Gastrocnemius medialis (tissue), 4 donors: Measurements from ENCODE around the gene OVOL1. TPM values are rescaled to one million over a fixed set of nuclear protein-coding genes. Genes with fewer than 3 reads are reported as not detected.
A peak's percentile ranks its signal among the peaks of the same experiment; 100 is the strongest.

Experiments used
- ATAC-seq, 2 donors: fragments of 150-250 bp; one replicate each; pipeline ENCODE4 v1.9.1; 2016
- DNase-seq, 2 donors: peaks; one replicate each; pipeline ENCODE4 v3.0.0-alpha.2; 2019
- H3K27ac ChIP-seq, 4 donors: fragments of 200-600 bp; sonication (generic); 1 replicate in 1 of 4; 2 replicates in 3 of 4; pipeline ENCODE4 v1.5.1; 2016 to 2018; ENCODE audit warnings: mild to moderate bottlenecking in 2 of 4, moderate library complexity in 1 of 4
- H3K27me3 ChIP-seq, 3 donors: fragments of 200-600 bp; sonication (generic) in 2 of 3; 1 replicate in 1 of 3; 2 replicates in 2 of 3; pipeline versions ENCODE4 v1.5.1 to v1.6.0; 2016 to 2019; ENCODE audit warnings: mild to moderate bottlenecking in 1 of 3, moderate library complexity in 1 of 3
- H3K36me3 ChIP-seq, 2 donors: fragments of 200-600 bp; sonication (generic) in 1 of 2; one replicate each; pipeline ENCODE4 v1.5.1; 2017 to 2018
- H3K4me1 ChIP-seq, 2 donors: fragments of 200-600 bp; sonication (generic) in 1 of 2; one replicate each; pipeline ENCODE4 v1.5.1; 2016 to 2017; ENCODE audit warnings: mild to moderate bottlenecking in 2 of 2
- H3K4me3 ChIP-seq, 4 donors: fragments of 200-600 bp; sonication (generic) in 3 of 4; 1 replicate in 1 of 4; 2 replicates in 3 of 4; pipeline ENCODE4 v1.5.1; 2016 to 2019; ENCODE audit warnings: mild to moderate bottlenecking in 2 of 4
- H3K9me3 ChIP-seq, 3 donors: fragments of 200-600 bp; sonication (generic) in 2 of 3; 1 replicate in 1 of 3; 2 replicates in 2 of 3; pipeline ENCODE4 v1.5.1; 2016 to 2019
- CTCF ChIP-seq, 5 experiments: fragments of 450-650 bp in 3 of 5; fragments of 200-600 bp in 2 of 5; sonication (generic) in 2 of 5; IDR thresholded peaks in 4 of 5; conservative IDR thresholded peaks in 1 of 5; 1 replicate in 4 of 5; 2 replicates in 1 of 5; pipeline ENCODE4 v1.5.1; 2016 to 2019; ENCODE audit warnings: antibody characterized with exemption in 5 of 5, mild to moderate bottlenecking in 3 of 5, moderate library complexity in 3 of 5
- POLR2A ChIP-seq, 2 donors: fragments of 450-650 bp; IDR thresholded peaks; one replicate each; pipeline ENCODE4 v1.6.1; 2017; ENCODE audit warnings: antibody characterized with exemption in 2 of 2, mild to moderate bottlenecking in 2 of 2, moderate library complexity in 2 of 2
- in situ Hi-C, 4 donors: fragments of 200-750 bp; cut with MboI; loops; one replicate each; pipeline versions ENCODE4 v1.15.0 to v1.8.0; 2017; ENCODE audit warnings: low sequenced_read_pairs in 4 of 4
- intact Hi-C: fragments of 100-400 bp; cut with DNase I; formaldehyde crosslinking; loops from one replicate; pipeline ENCODE4 v1.15.1; 2023; ENCODE audit warnings: low total_unique reads
- total RNA-seq, 4 donors: library from RNA; depleted of rRNA; stranded (reverse); fragments of >200 nt; gene quantifications; one replicate each; pipeline versions ENCODE4 v1.1.0 to v1.2.3, GENCODE V29; 2016

OVOL1 gene
- total RNA-seq, 4 donors from 2014 or later: 0.15 TPM; not detected in 3

- Histone ChIP-seq H3K9me3 (no peaks in the 10 kb centered on the region), H3K4me3 (no peak overlapping the region), H3K36me3 (peaks cover 0 to 21% of the 10 kb centered on the region in 2 donors), H3K27ac (no peak overlapping the region), H3K4me1 (peaks cover 0 to 8% of the 10 kb centered on the region in 2 donors), H3K27me3 (no peaks in the 10 kb centered on the region)
- no peak for TF ChIP-seq POLR2A (IDR thresholded peaks at IDR 0.05)
- TF ChIP-seq CTCF (IDR thresholded peaks at IDR 0.05 in 4 of 5, conservative IDR thresholded peaks at IDR 0.05 in 1 of 5): no peak
- intact Hi-C loops (no loop called here), in situ Hi-C loops (loop anchor here in 1 of 4 donors (5.0 kb wide), 1 partner anchor 43 kb away; no protein-coding TSS in a partner anchor)
- DNase-seq (no peak), ATAC-seq (no peak)
These were observed 13.0 kb upstream of the OVOL1 start for GRCh38 chr11:65773784-65774411.

- Histone ChIP-seq H3K36me3 (peaks cover 0 to 29% of the 10 kb centered on the region in 2 donors), H3K9me3 (no peaks in the 10 kb centered on the region), H3K27me3 (no peaks in the 10 kb centered on the region), H3K27ac (peak overlapping the region; percentile 8 to 64 (median 38)), H3K4me1 (peaks cover 8 to 9% of the 10 kb centered on the region in 2 donors), H3K4me3 (no peak overlapping the region)
- in situ Hi-C loops (loop anchor here in 1 of 4 donors (5.0 kb wide), 1 partner anchor 43 kb away; no protein-coding TSS in a partner anchor), intact Hi-C loops (no loop called here)
- no peak for TF ChIP-seq POLR2A (IDR thresholded peaks at IDR 0.05)
- TF ChIP-seq CTCF (IDR thresholded peaks at IDR 0.05 in 4 of 5, conservative IDR thresholded peaks at IDR 0.05 in 1 of 5): no peak
- no peak for DNase-seq
- ATAC-seq: no peak
These were observed 12.1 kb upstream of the OVOL1 start for GRCh38 chr11:65774525-65775306.

- Histone ChIP-seq H3K4me3 (no peak overlapping the region), H3K27ac (peak overlapping the region; percentile 32 to 67 (median 53))
- peak in 1 of 2 donors; percentile 73 for DNase-seq
These were observed 10.7 kb upstream of the OVOL1 start for GRCh38 chr11:65776196-65776595.

GRCh38 chr11:65776710-65777141 is 10.1 kb upstream of the OVOL1 start:
- no peak overlapping the region for H3K4me3 ChIP-seq
- peaks cover 0 to 29% of the 10 kb centered on the region in 2 donors for H3K36me3 ChIP-seq
- in situ Hi-C loops (no loop called here), intact Hi-C loops (no loop called here)
- no peaks in the 10 kb centered on the region for H3K27me3 ChIP-seq
- peak overlapping the region; percentile 32 to 67 (median 53) for H3K27ac ChIP-seq
- ATAC-seq (no peak), DNase-seq (no peak)
- H3K9me3 ChIP-seq: no peaks in the 10 kb centered on the region
- peaks cover 9% of the 10 kb centered on the region in 2 donors for H3K4me1 ChIP-seq
- no peak for TF ChIP-seq POLR2A (IDR thresholded peaks at IDR 0.05)
- TF ChIP-seq CTCF (IDR thresholded peaks at IDR 0.05 in 4 of 5, conservative IDR thresholded peaks at IDR 0.05 in 1 of 5): no peak

More at GRCh38 chr11:65776196-65776595, 10.7 kb upstream of the OVOL1 start:
- no peaks in the 10 kb centered on the region for H3K9me3 ChIP-seq
- TF ChIP-seq CTCF (IDR thresholded peaks at IDR 0.05 in 4 of 5, conservative IDR thresholded peaks at IDR 0.05 in 1 of 5): no peak
- no peak for TF ChIP-seq POLR2A (IDR thresholded peaks at IDR 0.05)
- peaks cover 9% of the 10 kb centered on the region in 2 donors for H3K4me1 ChIP-seq
- peak in 1 of 2 donors; percentile 42 for ATAC-seq
- H3K27me3 ChIP-seq: no peaks in the 10 kb centered on the region
- H3K36me3 ChIP-seq: peaks cover 0 to 29% of the 10 kb centered on the region in 2 donors
- in situ Hi-C loops: no loop called here
- intact Hi-C loops: no loop called here
